ENCODE data around the gene KIAA1328. TPM values are rescaled to one million over a fixed set of nuclear protein-coding genes. Genes with fewer than 3 reads are reported as not detected.

Gene KIAA1328
- total RNA-seq, 1 experiment from 2014 or later: 6.2 TPM

DNA sequence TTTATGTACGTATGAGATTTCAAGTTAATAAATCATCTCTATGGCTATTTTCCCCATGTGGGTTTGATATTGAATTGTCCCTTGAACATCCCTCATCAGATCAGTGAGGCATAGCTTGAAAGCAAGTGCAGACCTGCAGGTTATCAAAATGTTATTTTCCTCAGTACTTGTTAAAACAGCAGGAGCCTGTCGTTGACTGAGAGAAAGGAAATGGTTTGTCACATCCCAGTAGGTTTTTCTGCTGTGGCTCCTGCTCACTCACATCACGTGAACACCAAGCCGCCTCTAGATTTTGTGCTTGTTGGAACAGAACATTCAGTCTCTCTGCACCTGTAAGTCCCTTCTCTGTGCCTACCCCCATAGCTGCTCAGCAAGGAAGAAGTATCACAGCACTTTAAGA, 396.4 kb downstream of the KIAA1328 start:
- CTCF ChIA-PET: no interaction called here
- no peaks in the 10 kb centered on the region for H3K9me3 ChIP-seq (ENCODE audit: control insufficient read depth, insufficient read depth, low read depth, low read length)
- BruUV-seq (replicated peaks): no TSS peak
- H3K27me3 ChIP-seq (ENCODE audit: control insufficient read depth, insufficient read depth, low read length): no peaks in the 10 kb centered on the region
- H3K27ac ChIP-seq (ENCODE audit: low read length): no peak overlapping the region
- in situ Hi-C loops (cut with HindIII; ENCODE audit: low pct_unique_long_range_greater_than_20kb, low sequenced_read_pairs) (no loop called here), intact Hi-C loops (cut with micrococcal nuclease; ENCODE audit: unreplicated experiment) (no loop called here)
- POLR2A ChIA-PET: no interaction called here
- no peaks in the 10 kb centered on the region for H3K36me3 ChIP-seq (ENCODE audit: control insufficient read depth, insufficient read depth, low read length)
- H3K4me3 ChIP-seq (ENCODE audit: low read depth in 2 of 2, low read length in 2 of 2): no peak overlapping the region
- no peaks in the 10 kb centered on the region for H3K4me1 ChIP-seq (ENCODE audit: control insufficient read depth, insufficient read depth, low read length)
- TF ChIP-seq SIN3A (IDR thresholded peaks at IDR 0.05; ENCODE audit: borderline replicate concordance, insufficient read depth, low read depth, low read length) (no peak), TCF7L2 (IDR thresholded peaks at IDR 0.05; ENCODE audit: low read depth, low read length) (no peak)
- ATAC-seq (no peak), DNase-seq (ENCODE audit: low read depth, low spot score) (no peak)

GRCh38 chr18:37230768-37231167, 401.8 kb downstream of the KIAA1328 start:
- ChIA-PET POLR2A (no interaction called here), CTCF (no interaction called here)
- Histone ChIP-seq H3K4me1 (ENCODE audit: control insufficient read depth, insufficient read depth, low read length) (no peaks in the 10 kb centered on the region), H3K9me3 (ENCODE audit: control insufficient read depth, insufficient read depth, low read depth, low read length) (no peaks in the 10 kb centered on the region), H3K27ac (ENCODE audit: low read length) (no peak overlapping the region), H3K4me3 (ENCODE audit: low read depth in 2 of 2, low read length in 2 of 2) (no peak overlapping the region), H3K36me3 (ENCODE audit: control insufficient read depth, insufficient read depth, low read length) (no peaks in the 10 kb centered on the region), H3K27me3 (ENCODE audit: control insufficient read depth, insufficient read depth, low read length) (no peaks in the 10 kb centered on the region)
- no peak for ATAC-seq
- BruUV-seq (replicated peaks): no TSS peak
- TF ChIP-seq, protein P1, sequence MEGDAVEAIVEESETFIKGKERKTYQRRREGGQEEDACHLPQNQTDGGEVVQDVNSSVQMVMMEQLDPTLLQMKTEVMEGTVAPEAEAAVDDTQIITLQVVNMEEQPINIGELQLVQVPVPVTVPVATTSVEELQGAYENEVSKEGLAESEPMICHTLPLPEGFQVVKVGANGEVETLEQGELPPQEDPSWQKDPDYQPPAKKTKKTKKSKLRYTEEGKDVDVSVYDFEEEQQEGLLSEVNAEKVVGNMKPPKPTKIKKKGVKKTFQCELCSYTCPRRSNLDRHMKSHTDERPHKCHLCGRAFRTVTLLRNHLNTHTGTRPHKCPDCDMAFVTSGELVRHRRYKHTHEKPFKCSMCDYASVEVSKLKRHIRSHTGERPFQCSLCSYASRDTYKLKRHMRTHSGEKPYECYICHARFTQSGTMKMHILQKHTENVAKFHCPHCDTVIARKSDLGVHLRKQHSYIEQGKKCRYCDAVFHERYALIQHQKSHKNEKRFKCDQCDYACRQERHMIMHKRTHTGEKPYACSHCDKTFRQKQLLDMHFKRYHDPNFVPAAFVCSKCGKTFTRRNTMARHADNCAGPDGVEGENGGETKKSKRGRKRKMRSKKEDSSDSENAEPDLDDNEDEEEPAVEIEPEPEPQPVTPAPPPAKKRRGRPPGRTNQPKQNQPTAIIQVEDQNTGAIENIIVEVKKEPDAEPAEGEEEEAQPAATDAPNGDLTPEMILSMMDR (IDR thresholded peaks at IDR 0.05): no peak
- no peak for TF ChIP-seq POLR2AphosphoS5 (IDR thresholded peaks at IDR 0.05; ENCODE audit: low read depth, low read length)
- TF ChIP-seq TCF7L2 (IDR thresholded peaks at IDR 0.05; ENCODE audit: low read depth, low read length): no peak
- no peak for TF ChIP-seq REST (IDR thresholded peaks at IDR 0.05; ENCODE audit: insufficient read depth in 1 of 2, low read depth in 2 of 2, low read length in 1 of 2)
- no peak for TF ChIP-seq SIN3A (IDR thresholded peaks at IDR 0.05; ENCODE audit: borderline replicate concordance, insufficient read depth, low read depth, low read length)
- DNase-seq (ENCODE audit: low read depth, low spot score): no peak
- intact Hi-C loops (cut with micrococcal nuclease; ENCODE audit: unreplicated experiment): no loop called here
- in situ Hi-C loops (cut with HindIII; ENCODE audit: low pct_unique_long_range_greater_than_20kb, low sequenced_read_pairs): no loop called here

DNA sequence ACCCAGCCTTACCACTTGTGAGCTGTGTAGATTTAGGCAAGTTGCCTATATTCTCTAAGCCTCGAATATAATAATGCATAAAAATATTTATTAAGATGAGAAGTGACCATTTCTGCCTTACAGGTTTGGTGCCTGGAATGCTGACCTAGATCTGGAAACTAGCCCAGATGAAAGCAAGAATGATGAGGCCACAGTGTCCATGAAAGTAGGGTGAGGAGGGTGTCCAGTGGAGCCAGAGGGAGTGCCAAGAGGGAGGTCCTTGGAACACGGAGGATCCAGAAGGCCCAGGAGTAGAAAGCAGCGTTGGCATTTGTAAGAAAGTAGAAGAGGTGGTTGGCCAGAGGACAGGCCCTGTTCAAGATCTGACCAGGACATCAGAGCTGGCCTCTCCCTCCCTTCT, 402.3 kb downstream of the KIAA1328 start:
- no peaks in the 10 kb centered on the region for H3K9me3 ChIP-seq (ENCODE audit: control insufficient read depth, insufficient read depth, low read depth, low read length)
- TF ChIP-seq SIN3A (IDR thresholded peaks at IDR 0.05; ENCODE audit: borderline replicate concordance, insufficient read depth, low read depth, low read length): no peak
- TF ChIP-seq REST (IDR thresholded peaks at IDR 0.05; ENCODE audit: insufficient read depth in 1 of 2, low read depth in 2 of 2, low read length in 1 of 2): no peak
- no peak for TF ChIP-seq POLR2AphosphoS5 (IDR thresholded peaks at IDR 0.05; ENCODE audit: low read depth, low read length)
- TF ChIP-seq, protein P1 (IDR thresholded peaks at IDR 0.05): no peak
- TF ChIP-seq TCF7L2 (IDR thresholded peaks at IDR 0.05; ENCODE audit: low read depth, low read length): no peak

More for the DNA sequence above, 402.3 kb downstream of the KIAA1328 start:
- no TSS peak for BruUV-seq (replicated peaks)
- H3K36me3 ChIP-seq (ENCODE audit: control insufficient read depth, insufficient read depth, low read length): no peaks in the 10 kb centered on the region
- in situ Hi-C loops (cut with HindIII; ENCODE audit: low pct_unique_long_range_greater_than_20kb, low sequenced_read_pairs) (no loop called here), intact Hi-C loops (cut with micrococcal nuclease; ENCODE audit: unreplicated experiment) (no loop called here)
- H3K27me3 ChIP-seq (ENCODE audit: control insufficient read depth, insufficient read depth, low read length): no peaks in the 10 kb centered on the region
- ATAC-seq (no peak), DNase-seq (ENCODE audit: low read depth, low spot score) (no peak)
- ChIA-PET POLR2A (no interaction called here), CTCF (no interaction called here)
- no peak overlapping the region for H3K4me3 ChIP-seq (ENCODE audit: low read depth in 2 of 2, low read length in 2 of 2)
- H3K27ac ChIP-seq (ENCODE audit: low read length): no peak overlapping the region
- H3K4me1 ChIP-seq (ENCODE audit: control insufficient read depth, insufficient read depth, low read length): no peaks in the 10 kb centered on the region
